ENCODE data around the gene IGSF9.

Gene IGSF9

GRCh38 chr1:159983681-159984080 lies 38.3 kb upstream of the IGSF9 start:
- Histone ChIP-seq H3K36me3 (ENCODE audit: control insufficient read depth, insufficient read depth, low read length, severe bottlenecking) (peaks cover 22% of the 10 kb centered on the region), H3K4me1 (ENCODE audit: control insufficient read depth, insufficient read depth, low read length) (no peaks in the 10 kb centered on the region), H3K4me3 (ENCODE audit: low read length) (no peak overlapping the region), H3K27me3 (replicated peaks; ENCODE audit: control insufficient read depth, insufficient read depth, low read length) (no peaks in the 10 kb centered on the region), H3K9me3 (ENCODE audit: control insufficient read depth, low read length) (peaks cover 4% of the 10 kb centered on the region), H3K9ac (ENCODE audit: low read length) (no peak overlapping the region)
- no peak for DNase-seq (ENCODE audit: low read depth)

- Histone ChIP-seq H3K4me1 (ENCODE audit: control insufficient read depth, insufficient read depth, low read length) (no peaks in the 10 kb centered on the region), H3K4me3 (ENCODE audit: low read length) (no peak overlapping the region), H3K36me3 (ENCODE audit: control insufficient read depth, insufficient read depth, low read length, severe bottlenecking) (peaks cover 33% of the 10 kb centered on the region), H3K9ac (ENCODE audit: low read length) (no peak overlapping the region), H3K27me3 (replicated peaks; ENCODE audit: control insufficient read depth, insufficient read depth, low read length) (no peaks in the 10 kb centered on the region), H3K9me3 (ENCODE audit: control insufficient read depth, low read length) (peaks cover 4% of the 10 kb centered on the region)
- DNase-seq (ENCODE audit: low read depth) = no peak
Measured at GRCh38 chr1:159982280-159982679, 36.9 kb upstream of the IGSF9 start.

DNA sequence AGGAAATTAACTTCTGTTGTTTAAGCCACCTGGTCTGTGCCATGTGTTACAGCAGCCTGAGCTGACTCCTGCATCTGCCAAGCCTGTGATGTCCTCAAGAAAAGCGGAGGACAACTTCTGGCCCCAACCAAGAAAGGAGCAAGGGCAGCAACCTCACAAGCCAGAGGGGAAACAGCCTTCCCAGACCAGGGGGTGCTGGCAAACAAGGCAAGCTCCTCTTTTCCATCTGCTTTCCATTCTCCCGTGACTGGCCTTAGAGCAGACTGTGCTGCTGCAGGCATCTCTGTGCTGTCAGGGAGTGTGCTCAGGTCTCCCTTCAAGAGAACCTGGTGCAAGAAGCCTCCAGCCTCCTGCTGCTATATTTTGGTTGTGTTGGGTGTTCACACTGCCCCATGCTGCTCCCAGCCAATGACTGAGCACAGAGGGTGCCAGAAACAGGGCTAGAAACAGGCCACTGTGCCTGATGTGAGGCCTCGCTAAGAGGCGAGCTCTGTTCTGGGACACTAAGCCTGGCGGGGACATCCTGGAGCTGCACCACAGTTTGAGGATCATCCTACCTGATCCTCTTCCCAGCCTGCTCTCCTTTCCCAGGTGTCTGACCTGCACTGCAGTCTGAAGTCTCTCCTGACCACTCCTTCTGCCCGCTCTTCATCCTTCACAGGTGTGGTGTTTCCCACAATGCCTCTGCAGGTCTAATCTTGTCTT lies 36.1 kb upstream of the IGSF9 start:
- Histone ChIP-seq H3K9ac (ENCODE audit: low read length) (no peak overlapping the region), H3K27me3 (replicated peaks; ENCODE audit: control insufficient read depth, insufficient read depth, low read length) (no peaks in the 10 kb centered on the region), H3K9me3 (ENCODE audit: control insufficient read depth, low read length) (peaks cover 1% of the 10 kb centered on the region), H3K36me3 (ENCODE audit: control insufficient read depth, insufficient read depth, low read length, severe bottlenecking) (peaks cover 33% of the 10 kb centered on the region), H3K4me1 (ENCODE audit: control insufficient read depth, insufficient read depth, low read length) (no peaks in the 10 kb centered on the region), H3K4me3 (ENCODE audit: low read length) (no peak overlapping the region)
- DNase-seq (ENCODE audit: low read depth) = no peak

GRCh38 chr1:159980786-159981185 lies 35.4 kb upstream of the IGSF9 start:
- H3K4me1 ChIP-seq (ENCODE audit: control insufficient read depth, insufficient read depth, low read length) = no peaks in the 10 kb centered on the region
- H3K9me3 ChIP-seq (ENCODE audit: control insufficient read depth, low read length) = no peaks in the 10 kb centered on the region
- H3K4me3 ChIP-seq (ENCODE audit: low read length) = no peak overlapping the region
- peaks cover 33% of the 10 kb centered on the region for H3K36me3 ChIP-seq (ENCODE audit: control insufficient read depth, insufficient read depth, low read length, severe bottlenecking)
- no peaks in the 10 kb centered on the region for H3K27me3 ChIP-seq (replicated peaks; ENCODE audit: control insufficient read depth, insufficient read depth, low read length)
- DNase-seq (ENCODE audit: low read depth) = no peak
- H3K9ac ChIP-seq (ENCODE audit: low read length) = no peak overlapping the region

DNA sequence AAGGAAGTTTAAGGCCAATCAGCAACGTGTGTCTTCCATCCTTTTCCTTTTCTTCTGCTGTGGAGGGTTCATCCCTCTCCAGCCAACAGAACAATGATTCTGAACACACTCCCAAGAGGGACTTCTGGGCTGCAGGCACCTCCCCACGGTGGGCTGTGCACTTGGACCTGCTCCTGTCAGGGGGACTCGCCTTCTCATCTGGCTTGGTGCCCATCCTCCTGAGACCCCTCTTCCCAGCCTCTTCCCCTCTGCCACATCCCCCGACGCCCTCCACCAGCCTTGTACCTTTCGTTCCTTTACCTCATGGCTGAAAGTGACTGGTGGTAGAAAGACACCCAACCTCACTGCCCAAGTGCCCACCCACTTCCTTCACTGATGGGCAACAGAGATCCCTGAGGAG lies 34.7 kb upstream of the IGSF9 start:
- DNase-seq (ENCODE audit: low read depth) = no peak
- Histone ChIP-seq H3K4me1 (ENCODE audit: control insufficient read depth, insufficient read depth, low read length) (no peaks in the 10 kb centered on the region), H3K9ac (ENCODE audit: low read length) (no peak overlapping the region), H3K4me3 (ENCODE audit: low read length) (no peak overlapping the region), H3K27me3 (replicated peaks; ENCODE audit: control insufficient read depth, insufficient read depth, low read length) (no peaks in the 10 kb centered on the region), H3K9me3 (ENCODE audit: control insufficient read depth, low read length) (no peaks in the 10 kb centered on the region), H3K36me3 (ENCODE audit: control insufficient read depth, insufficient read depth, low read length, severe bottlenecking) (peaks cover 33% of the 10 kb centered on the region)

- H3K36me3 ChIP-seq (ENCODE audit: control insufficient read depth, insufficient read depth, low read length, severe bottlenecking) = peaks cover 33% of the 10 kb centered on the region
- no peak overlapping the region for H3K9ac ChIP-seq (ENCODE audit: low read length)
- H3K4me3 ChIP-seq (ENCODE audit: low read length) = no peak overlapping the region
- DNase-seq (ENCODE audit: low read depth) = peak; percentile 55
- H3K9me3 ChIP-seq (ENCODE audit: control insufficient read depth, low read length) = no peaks in the 10 kb centered on the region
- H3K4me1 ChIP-seq (ENCODE audit: control insufficient read depth, insufficient read depth, low read length) = no peaks in the 10 kb centered on the region
- H3K27me3 ChIP-seq (replicated peaks; ENCODE audit: control insufficient read depth, insufficient read depth, low read length) = no peaks in the 10 kb centered on the region
Measured at GRCh38 chr1:159979257-159979656, 33.8 kb upstream of the IGSF9 start.

- Histone ChIP-seq H3K4me3 (ENCODE audit: low read length) (no peak overlapping the region), H3K27me3 (replicated peaks; ENCODE audit: control insufficient read depth, insufficient read depth, low read length) (no peaks in the 10 kb centered on the region), H3K9me3 (ENCODE audit: control insufficient read depth, low read length) (no peaks in the 10 kb centered on the region), H3K36me3 (ENCODE audit: control insufficient read depth, insufficient read depth, low read length, severe bottlenecking) (peaks cover 33% of the 10 kb centered on the region), H3K9ac (ENCODE audit: low read length) (no peak overlapping the region), H3K4me1 (ENCODE audit: control insufficient read depth, insufficient read depth, low read length) (no peaks in the 10 kb centered on the region)
- DNase-seq (ENCODE audit: low read depth) = no peak
Measured at GRCh38 chr1:159978107-159978398, 32.6 kb upstream of the IGSF9 start.

DNA sequence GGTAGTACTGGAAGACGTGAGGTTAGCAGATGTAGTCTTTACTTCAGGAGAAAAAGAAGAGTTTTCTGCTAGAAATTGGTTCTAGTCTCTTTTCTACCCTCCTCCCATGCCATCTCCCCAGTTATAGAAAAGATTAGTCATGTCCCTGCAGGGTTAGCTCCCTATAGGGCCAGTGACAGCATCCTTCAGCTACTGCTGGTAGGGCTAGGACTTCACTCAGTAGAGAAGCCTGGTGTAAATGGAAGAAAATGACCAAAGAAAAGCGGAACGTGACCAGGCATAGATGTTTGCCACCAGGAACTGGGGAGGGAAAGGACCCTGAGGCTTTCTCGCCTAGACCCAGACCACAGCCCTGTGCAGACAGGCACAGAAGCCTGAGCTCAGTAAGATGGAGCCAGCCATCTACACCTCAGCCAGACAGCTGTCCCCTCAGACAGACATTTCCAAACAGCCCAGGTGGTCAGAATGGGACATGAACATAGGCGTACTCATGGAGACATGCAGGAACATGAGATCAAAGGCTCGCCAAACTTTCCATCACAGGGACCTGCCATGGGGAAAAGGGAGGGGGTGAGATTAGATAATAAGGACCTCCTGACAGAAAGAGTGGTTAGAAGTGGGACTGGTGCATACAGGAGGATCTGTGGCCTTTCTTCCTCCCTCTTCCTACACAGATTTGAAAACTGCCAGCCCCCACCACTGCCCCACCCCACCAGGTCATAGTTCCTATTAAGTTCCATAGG lies 32.1 kb upstream of the IGSF9 start:
- Histone ChIP-seq H3K27me3 (replicated peaks; ENCODE audit: control insufficient read depth, insufficient read depth, low read length) (no peaks in the 10 kb centered on the region), H3K36me3 (ENCODE audit: control insufficient read depth, insufficient read depth, low read length, severe bottlenecking) (peaks cover 33% of the 10 kb centered on the region), H3K4me3 (ENCODE audit: low read length) (no peak overlapping the region), H3K4me1 (ENCODE audit: control insufficient read depth, insufficient read depth, low read length) (no peaks in the 10 kb centered on the region), H3K9me3 (ENCODE audit: control insufficient read depth, low read length) (no peaks in the 10 kb centered on the region), H3K9ac (ENCODE audit: low read length) (no peak overlapping the region)
- DNase-seq (ENCODE audit: low read depth) = no peak

DNA sequence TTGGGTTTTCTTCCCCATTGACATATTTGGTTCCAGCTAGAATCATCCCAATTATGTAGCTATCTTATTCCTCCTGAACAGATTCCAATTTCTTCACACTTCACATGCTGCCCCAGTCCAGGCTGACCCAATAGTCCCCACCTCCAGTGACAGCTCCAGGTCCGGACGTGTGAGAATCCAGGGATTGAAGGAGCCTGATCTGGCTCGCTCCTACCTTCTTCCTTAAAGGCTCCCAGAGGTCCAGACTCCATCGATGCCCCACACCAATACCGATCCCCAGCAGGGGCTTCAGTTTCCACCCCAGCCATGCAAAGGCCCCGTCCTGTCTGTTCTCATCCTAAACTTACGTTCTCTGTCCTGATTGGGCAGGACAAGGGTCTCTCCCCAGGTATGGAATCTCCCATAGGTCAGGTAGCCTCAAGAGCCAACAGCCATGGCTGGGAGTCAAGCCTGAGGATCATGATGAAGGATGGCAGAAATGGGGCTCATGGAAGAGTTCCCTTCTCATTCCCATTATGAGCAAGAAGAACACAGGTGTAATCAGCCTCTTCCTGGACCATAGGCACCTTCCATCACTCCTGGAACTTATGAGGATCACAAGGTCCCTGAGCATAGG lies 29.0 kb upstream of the IGSF9 start:
- H3K27me3 ChIP-seq (replicated peaks; ENCODE audit: control insufficient read depth, insufficient read depth, low read length) = no peaks in the 10 kb centered on the region
- no peak for DNase-seq (ENCODE audit: low read depth)
- H3K9ac ChIP-seq (ENCODE audit: low read length) = no peak overlapping the region

DNA sequence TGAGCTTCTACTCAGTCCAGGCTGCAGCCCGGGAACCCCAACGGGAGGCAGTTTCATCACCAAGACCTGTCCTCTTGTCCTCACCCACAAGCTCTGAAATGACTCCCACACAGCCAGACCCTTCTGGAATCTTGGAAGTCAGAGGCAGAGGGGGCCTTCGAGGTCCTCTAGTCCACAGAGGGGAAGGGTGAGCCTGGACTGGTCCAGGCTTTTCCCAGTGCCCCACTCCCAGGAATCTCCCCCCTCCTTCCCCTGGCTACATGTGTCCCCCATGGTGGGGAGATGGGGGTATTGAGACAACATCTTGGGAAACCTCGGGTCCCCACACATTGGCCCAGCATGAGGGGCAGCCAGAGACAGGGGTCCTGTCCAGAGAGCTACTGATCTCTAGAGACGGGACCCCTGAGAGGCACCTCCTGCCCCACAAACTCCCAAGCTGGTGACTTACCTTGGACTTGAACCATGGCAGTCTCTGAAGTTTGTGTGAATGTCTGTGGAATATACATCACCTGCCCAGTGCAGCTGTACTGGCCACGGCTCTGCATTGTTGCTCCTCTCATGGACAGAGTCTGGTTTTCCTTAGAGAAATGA lies 28.0 kb upstream of the IGSF9 start:
- Histone ChIP-seq H3K4me3 (ENCODE audit: low read length) (no peak overlapping the region), H3K36me3 (ENCODE audit: control insufficient read depth, insufficient read depth, low read length, severe bottlenecking) (peaks cover 8% of the 10 kb centered on the region), H3K4me1 (ENCODE audit: control insufficient read depth, insufficient read depth, low read length) (no peaks in the 10 kb centered on the region), H3K9me3 (ENCODE audit: control insufficient read depth, low read length) (no peaks in the 10 kb centered on the region), H3K9ac (ENCODE audit: low read length) (no peak overlapping the region), H3K27me3 (replicated peaks; ENCODE audit: control insufficient read depth, insufficient read depth, low read length) (no peaks in the 10 kb centered on the region)
- DNase-seq (ENCODE audit: low read depth) = no peak

More for the DNA sequence above, 29.0 kb upstream of the IGSF9 start:
- Histone ChIP-seq H3K4me1 (ENCODE audit: control insufficient read depth, insufficient read depth, low read length) (no peaks in the 10 kb centered on the region), H3K9me3 (ENCODE audit: control insufficient read depth, low read length) (no peaks in the 10 kb centered on the region), H3K36me3 (ENCODE audit: control insufficient read depth, insufficient read depth, low read length, severe bottlenecking) (peaks cover 16% of the 10 kb centered on the region), H3K4me3 (ENCODE audit: low read length) (no peak overlapping the region)

- Histone ChIP-seq H3K27me3 (replicated peaks; ENCODE audit: control insufficient read depth, insufficient read depth, low read length) (no peaks in the 10 kb centered on the region), H3K4me1 (ENCODE audit: control insufficient read depth, insufficient read depth, low read length) (no peaks in the 10 kb centered on the region), H3K9ac (ENCODE audit: low read length) (no peak overlapping the region), H3K36me3 (ENCODE audit: control insufficient read depth, insufficient read depth, low read length, severe bottlenecking) (peaks cover 3% of the 10 kb centered on the region), H3K9me3 (ENCODE audit: control insufficient read depth, low read length) (no peaks in the 10 kb centered on the region), H3K4me3 (ENCODE audit: low read length) (no peak overlapping the region)
- no peak for DNase-seq (ENCODE audit: low read depth)
Measured at GRCh38 chr1:159972443-159973205, 27.2 kb upstream of the IGSF9 start.
